HuH-7.5 (cell line): ENCODE data around the gene MEIS1.

Source experiments
- DNase-seq: peaks from one replicate; pipeline ENCODE4 v3.0.0; 2011; ENCODE audit warnings: low spot score

The MEIS1 gene

GRCh38 chr2:66582104-66582986 is 147.4 kb downstream of the MEIS1 start:
- no peak for DNase-seq

GRCh38 chr2:66582987-66583880 is 148.3 kb downstream of the MEIS1 start:
- no peak for DNase-seq

DNA sequence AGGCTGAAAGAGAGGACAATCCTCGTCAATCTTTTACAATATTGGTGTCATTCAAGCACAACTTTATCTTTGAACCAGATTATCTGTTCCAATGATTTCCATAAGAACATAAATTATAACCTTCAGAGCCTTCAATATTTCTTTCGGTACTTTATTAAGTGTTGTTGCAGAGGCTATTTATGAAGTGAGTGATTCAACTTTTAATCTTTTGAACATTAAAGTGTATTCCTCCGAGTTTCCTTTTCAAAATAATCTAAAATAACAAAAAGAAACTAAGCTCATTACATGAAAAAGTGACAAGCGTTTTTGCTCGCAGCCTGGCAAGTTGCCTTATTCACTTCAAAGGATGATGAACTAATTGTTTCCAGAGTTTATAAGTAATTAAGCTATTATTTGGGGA is 149.0 kb downstream of the MEIS1 start:
- no peak for DNase-seq

DNA sequence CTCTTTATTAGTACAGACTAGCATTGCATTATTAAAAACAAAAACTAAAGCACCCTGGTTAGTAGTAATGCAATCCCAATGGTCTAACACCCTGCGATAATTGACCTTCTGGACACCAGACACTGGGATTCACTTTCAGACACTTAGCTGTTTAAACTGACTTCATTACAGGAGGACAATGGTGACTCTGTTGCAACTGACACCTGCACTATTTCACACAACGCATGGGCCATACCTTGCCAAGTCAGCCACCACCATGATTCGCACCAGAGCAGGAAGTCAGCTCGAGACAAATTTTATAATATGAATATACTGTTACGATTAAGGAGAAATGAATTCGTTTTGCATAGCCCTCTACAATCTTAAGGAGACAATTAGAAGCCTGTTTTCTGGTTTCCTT is 150.7 kb downstream of the MEIS1 start:
- no peak for DNase-seq

DNA sequence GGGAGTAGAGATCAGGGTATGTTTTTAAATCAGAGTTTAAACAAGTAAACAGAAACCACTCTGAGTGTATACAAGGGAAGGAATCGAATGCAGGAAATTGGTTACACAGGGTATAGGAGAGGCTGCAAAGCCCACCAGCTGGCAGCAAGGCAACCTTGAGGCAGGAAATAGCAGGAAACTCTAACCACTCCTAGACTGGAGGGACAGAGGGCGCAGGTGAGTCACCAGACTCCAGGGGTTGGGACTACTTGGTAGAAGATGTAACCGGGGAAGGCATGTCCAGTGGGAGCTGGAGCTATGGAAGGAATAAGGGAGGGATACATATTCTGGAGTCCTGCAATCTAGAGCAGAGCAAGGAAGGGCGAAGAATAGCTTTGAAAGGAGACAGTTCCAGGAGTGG is 152.3 kb downstream of the MEIS1 start:
- no peak for DNase-seq

DNA sequence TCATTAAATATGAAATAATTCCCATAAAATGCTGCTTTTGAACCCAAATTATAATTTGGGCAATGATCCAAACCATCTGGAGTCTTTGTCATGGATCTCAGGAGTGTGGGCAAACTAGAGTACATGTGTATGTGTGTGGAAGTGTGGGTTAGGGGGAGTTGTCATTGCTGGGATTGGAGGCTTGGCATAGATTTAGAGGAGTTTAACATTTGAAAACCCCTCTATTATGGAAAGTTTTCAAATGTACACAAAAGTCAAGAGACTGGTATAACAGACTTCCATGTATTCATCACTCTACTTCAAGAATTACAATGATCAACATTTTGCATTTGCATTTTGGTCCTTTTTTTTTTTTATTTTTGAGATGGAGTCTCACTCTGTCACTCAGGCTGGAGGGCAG is 159.1 kb downstream of the MEIS1 start:
- no peak for DNase-seq

GRCh38 chr2:66595556-66595955 is 160.6 kb downstream of the MEIS1 start:
- no peak for DNase-seq

- no peak for DNase-seq
These were observed 161.3 kb downstream of the MEIS1 start for GRCh38 chr2:66596256-66596655.

- DNase-seq = no peak
These were observed 166.7 kb downstream of the MEIS1 start for GRCh38 chr2:66601624-66602023.

GRCh38 chr2:66602341-66602740 is 167.4 kb downstream of the MEIS1 start:
- no peak for DNase-seq

- DNase-seq = no peak
These were observed 169.4 kb downstream of the MEIS1 start for GRCh38 chr2:66604326-66604725.

GRCh38 chr2:66604976-66605375 is 170.1 kb downstream of the MEIS1 start:
- no peak for DNase-seq

- no peak for DNase-seq
These were observed 172.2 kb downstream of the MEIS1 start for GRCh38 chr2:66607152-66607551.
